GM18520 (cell line): ENCODE results near the gene PTK6.
"Not testable (repeated sequence)": the region's sequence is repeated elsewhere in the genome, so short reads cannot be mapped to it uniquely, and the experiment has no call there.

Experiments used
- ATAC-seq: cut with Tn5 transposase; IDR thresholded peaks from one replicate; pipeline ENCODE4 v1.9.1; 2021; ENCODE audit not compliant: unreplicated experiment

PTK6 gene

GRCh38 chr20:63536997-63537524, at the start of gene PTK6:
Gene PTK6 (minus strand): TSS chr20:63537376. CDS start chr20:63537314, 62 bp downstream.
- ATAC-seq = no peak

- ATAC-seq = no peak
Measured at GRCh38 chr20:63586797-63587196, 49.6 kb upstream of the PTK6 start.

GRCh38 chr20:63585616-63586565, 48.7 kb upstream of the PTK6 start:
- ATAC-seq = no peak

- ATAC-seq = no peak
Measured at GRCh38 chr20:63582382-63583063, 45.3 kb upstream of the PTK6 start.

GRCh38 chr20:63580796-63581461, 43.8 kb upstream of the PTK6 start:
- no peak for ATAC-seq

- ATAC-seq = no peak
Measured at GRCh38 chr20:63579017-63579694, 42.0 kb upstream of the PTK6 start.

GRCh38 chr20:63578224-63579016, 41.2 kb upstream of the PTK6 start:
- ATAC-seq = no peak

- ATAC-seq = no peak
Measured at GRCh38 chr20:63577317-63577894, 40.2 kb upstream of the PTK6 start.

- no peak for ATAC-seq
Measured at GRCh38 chr20:63576311-63576710, 39.1 kb upstream of the PTK6 start.

GRCh38 chr20:63574829-63575743, 37.9 kb upstream of the PTK6 start:
- ATAC-seq = no peak

- ATAC-seq = no peak
Measured at GRCh38 chr20:63574156-63574828, 37.1 kb upstream of the PTK6 start, which contains the start of gene HELZ2. Gene HELZ2 (minus strand): TSS chr20:63574239. CDS start chr20:63572385, 1,854 bp downstream.

GRCh38 chr20:63573647-63574131, 36.5 kb upstream of the PTK6 start:
- ATAC-seq = no peak

- no peak for ATAC-seq
Measured at GRCh38 chr20:63572788-63573646, 35.8 kb upstream of the PTK6 start.

- ATAC-seq = no peak
Measured at GRCh38 chr20:63572071-63572787, 35.1 kb upstream of the PTK6 start.

GRCh38 chr20:63571087-63571478, 33.9 kb upstream of the PTK6 start:
- ATAC-seq = not testable (repeated sequence)
